ENCODE data around the gene PRC1.

The PRC1 gene

DNA sequence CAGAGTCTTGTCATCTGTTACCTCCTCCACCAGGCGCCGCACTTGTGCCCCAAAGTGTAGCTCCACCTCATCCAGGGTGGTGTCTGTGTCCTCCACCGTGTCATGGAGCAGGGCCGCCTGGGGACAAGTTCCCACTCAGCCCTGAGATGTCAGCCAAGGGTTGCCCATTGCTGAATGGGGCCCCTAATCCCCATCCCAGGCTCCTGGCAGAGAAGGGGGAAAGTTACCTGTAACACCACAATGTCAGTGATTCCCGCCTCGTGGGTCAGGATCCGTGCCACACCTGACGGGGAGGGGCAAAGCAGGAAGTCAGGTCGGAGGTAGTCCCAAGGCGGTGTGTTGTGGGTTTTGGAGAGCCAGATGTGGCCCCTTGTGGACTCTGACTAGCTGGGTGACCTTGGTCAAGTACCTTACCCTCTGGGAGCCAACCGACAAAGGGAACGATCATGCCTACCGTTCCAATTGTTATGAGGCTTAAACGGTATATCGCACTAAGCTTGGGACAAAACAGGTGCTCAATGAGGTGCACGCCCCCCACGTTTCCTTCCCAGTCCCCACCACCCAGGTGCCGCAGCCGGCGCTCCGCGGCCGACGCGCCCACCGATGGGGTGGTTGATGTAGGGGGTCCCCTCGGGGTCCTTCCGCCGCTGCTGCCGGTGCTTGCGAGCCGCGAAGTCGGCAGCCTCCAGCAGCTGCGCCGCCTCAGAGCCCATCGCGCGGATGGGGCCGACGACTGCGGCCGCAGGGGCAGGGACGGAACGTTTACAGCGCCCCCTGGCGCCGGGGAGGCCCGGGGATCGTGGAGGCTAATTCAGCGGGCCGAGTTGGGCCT is 62.3 kb downstream of the PRC1 start, which contains the start of gene HDDC3:
Gene HDDC3, minus strand, starts transcription at position 722 of the 832 bp plus-strand sequence. Its CDS starts 9 bp downstream, at position 713.
- Histone ChIP-seq H4K20me1 (ENCODE audit: insufficient read depth, low read length) (peaks cover 3% of the 10 kb centered on the region; the same call in 1 of the 2 replicates), H3K4me2 (ENCODE audit: low read length) (peak within 1 kb of the TSS; percentile 97), H3K27me3 (ENCODE audit: low read depth, low read length) (no peaks in the 10 kb centered on the region), H2AFZ (ENCODE audit: low read depth, low read length) (peak within 1 kb of the TSS; percentile 91), H3K79me2 (ENCODE audit: low read length) (peaks cover 12% of the 10 kb centered on the region), H3K9me3 (ENCODE audit: insufficient read depth, low read length) (no peaks in the 10 kb centered on the region), H3K27ac (ENCODE audit: low read length) (peak within 1 kb of the TSS; percentile 68), H3K4me1 (ENCODE audit: low read length) (peaks cover 50% of the 10 kb centered on the region), H3K36me3 (replicated peaks; ENCODE audit: low read depth, low read length) (peaks cover 3% of the 10 kb centered on the region), H3K4me3 (ENCODE audit: low read length) (peak within 1 kb of the TSS; percentile 91), H3K9ac (ENCODE audit: low read length) (peak within 1 kb of the TSS; percentile 94)
- TF ChIP-seq, protein P1, sequence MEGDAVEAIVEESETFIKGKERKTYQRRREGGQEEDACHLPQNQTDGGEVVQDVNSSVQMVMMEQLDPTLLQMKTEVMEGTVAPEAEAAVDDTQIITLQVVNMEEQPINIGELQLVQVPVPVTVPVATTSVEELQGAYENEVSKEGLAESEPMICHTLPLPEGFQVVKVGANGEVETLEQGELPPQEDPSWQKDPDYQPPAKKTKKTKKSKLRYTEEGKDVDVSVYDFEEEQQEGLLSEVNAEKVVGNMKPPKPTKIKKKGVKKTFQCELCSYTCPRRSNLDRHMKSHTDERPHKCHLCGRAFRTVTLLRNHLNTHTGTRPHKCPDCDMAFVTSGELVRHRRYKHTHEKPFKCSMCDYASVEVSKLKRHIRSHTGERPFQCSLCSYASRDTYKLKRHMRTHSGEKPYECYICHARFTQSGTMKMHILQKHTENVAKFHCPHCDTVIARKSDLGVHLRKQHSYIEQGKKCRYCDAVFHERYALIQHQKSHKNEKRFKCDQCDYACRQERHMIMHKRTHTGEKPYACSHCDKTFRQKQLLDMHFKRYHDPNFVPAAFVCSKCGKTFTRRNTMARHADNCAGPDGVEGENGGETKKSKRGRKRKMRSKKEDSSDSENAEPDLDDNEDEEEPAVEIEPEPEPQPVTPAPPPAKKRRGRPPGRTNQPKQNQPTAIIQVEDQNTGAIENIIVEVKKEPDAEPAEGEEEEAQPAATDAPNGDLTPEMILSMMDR (IDR thresholded peaks at IDR 0.05; ENCODE audit: low read depth, low read length): peak; percentile 93
- no peak for TF ChIP-seq EZH2phosphoT487 (IDR thresholded peaks at IDR 0.05; ENCODE audit: low read depth)

- Histone ChIP-seq H3K4me2 (ENCODE audit: low read length) (peak overlapping the region; percentile 97), H3K9ac (ENCODE audit: low read length) (peak overlapping the region; percentile 94), H2AFZ (ENCODE audit: low read depth, low read length) (no peak overlapping the region), H3K27ac (ENCODE audit: low read length) (peak overlapping the region; percentile 68), H3K36me3 (replicated peaks; ENCODE audit: low read depth, low read length) (no peaks in the 10 kb centered on the region), H3K27me3 (ENCODE audit: low read depth, low read length) (no peaks in the 10 kb centered on the region), H3K4me1 (ENCODE audit: low read length) (peaks cover 50% of the 10 kb centered on the region), H3K79me2 (ENCODE audit: low read length) (peaks cover 12% of the 10 kb centered on the region), H4K20me1 (ENCODE audit: insufficient read depth, low read length) (peaks cover 3% of the 10 kb centered on the region; the same call in 1 of the 2 replicates), H3K4me3 (ENCODE audit: low read length) (peak overlapping the region; percentile 91), H3K9me3 (ENCODE audit: insufficient read depth, low read length) (no peaks in the 10 kb centered on the region)
- TF ChIP-seq EZH2phosphoT487 (IDR thresholded peaks at IDR 0.05; ENCODE audit: low read depth): no peak
- TF ChIP-seq, protein P1 (IDR thresholded peaks at IDR 0.05; ENCODE audit: low read depth, low read length): no peak
These were observed 62.8 kb downstream of the PRC1 start for GRCh38 chr15:90931575-90931827.

DNA sequence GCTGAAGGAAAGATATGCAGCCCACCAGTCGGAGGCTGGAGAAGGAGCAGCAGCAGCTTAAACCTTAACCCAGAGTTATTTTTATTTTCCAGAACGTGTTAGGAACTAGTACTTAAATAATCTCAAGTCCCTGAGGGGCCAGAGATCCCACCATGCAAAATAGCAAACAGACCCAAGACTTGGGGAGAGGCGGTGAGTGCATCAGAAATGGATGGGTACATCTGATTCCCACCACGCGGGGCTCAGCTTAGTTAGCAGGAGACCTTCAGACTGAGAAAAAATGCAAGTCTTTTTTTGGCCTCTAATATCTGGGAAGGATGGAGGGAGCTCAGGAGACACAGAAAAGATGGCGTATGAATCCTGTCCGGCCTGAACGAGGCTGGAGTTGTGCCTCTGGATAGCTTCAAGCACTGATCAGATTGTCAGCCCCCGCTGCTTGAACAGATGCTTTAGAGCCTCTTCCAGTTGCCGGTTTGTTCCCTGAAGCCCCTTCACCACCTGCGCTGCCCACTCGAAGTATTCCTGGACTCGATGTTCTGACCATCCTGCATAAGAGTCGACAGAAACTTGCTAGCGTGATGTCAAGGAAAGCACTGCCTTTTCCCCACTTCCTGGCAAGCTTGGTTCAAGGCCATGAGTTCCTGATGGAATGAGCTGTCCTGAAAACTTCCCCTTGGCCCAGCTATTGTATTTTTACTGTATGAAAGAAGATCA is 63.3 kb downstream of the PRC1 start:
- Histone ChIP-seq H3K27ac (ENCODE audit: low read length) (peak overlapping the region; percentile 68), H3K4me1 (ENCODE audit: low read length) (peaks cover 47% of the 10 kb centered on the region), H3K4me3 (ENCODE audit: low read length) (peak overlapping the region; percentile 91), H3K9me3 (ENCODE audit: insufficient read depth, low read length) (no peaks in the 10 kb centered on the region), H3K36me3 (replicated peaks; ENCODE audit: low read depth, low read length) (no peaks in the 10 kb centered on the region), H2AFZ (ENCODE audit: low read depth, low read length) (0 out of 2 replicates have a peak overlapping the region, but pooled peaks have one; percentile 73), H3K79me2 (ENCODE audit: low read length) (peaks cover 8% of the 10 kb centered on the region), H3K27me3 (ENCODE audit: low read depth, low read length) (no peaks in the 10 kb centered on the region), H3K4me2 (ENCODE audit: low read length) (peak overlapping the region; percentile 97), H4K20me1 (ENCODE audit: insufficient read depth, low read length) (peaks cover under 1% of the 10 kb centered on the region; the same call in 1 of the 2 replicates), H3K9ac (ENCODE audit: low read length) (peak overlapping the region; percentile 94)
- TF ChIP-seq EZH2phosphoT487 (IDR thresholded peaks at IDR 0.05; ENCODE audit: low read depth): no peak
- TF ChIP-seq, protein P1 (IDR thresholded peaks at IDR 0.05; ENCODE audit: low read depth, low read length): no peak
